Neural crest cell (in vitro differentiated cells): Measurements from ENCODE around the gene FBXO46. TPM values are rescaled to one million over a fixed set of nuclear protein-coding genes. Genes with fewer than 3 reads are reported as not detected.
"Not testable (repeated sequence)": the region's sequence is repeated elsewhere in the genome, so short reads cannot be mapped to it uniquely, and the experiment has no call there.

Source experiments
- DNase-seq: peaks from one replicate; pipeline ENCODE4 v3.0.0; 2021; ENCODE audit warnings: low read depth, mixed read lengths, low spot score
- H3K27ac Mint-ChIP-seq: one replicate; pipeline ENCODE4 v1.8.0; 2021; ENCODE audit warnings: mild to moderate bottlenecking, mixed read lengths; ENCODE audit not compliant: unreplicated experiment
- H3K27me3 Mint-ChIP-seq: 2 replicates; pipeline ENCODE4 v1.8.0; 2021; ENCODE audit warnings: low read depth, mild to moderate bottlenecking, mixed read lengths
- H3K36me3 Mint-ChIP-seq: 2 replicates; pipeline ENCODE4 v1.8.0; 2021; ENCODE audit warnings: low read depth, mild to moderate bottlenecking, mixed read lengths
- H3K4me1 Mint-ChIP-seq: 2 replicates; pipeline ENCODE4 v1.8.0; 2021; ENCODE audit warnings: mixed read lengths
- H3K4me3 Mint-ChIP-seq: one replicate; pipeline ENCODE4 v1.8.0; 2021; ENCODE audit warnings: mild to moderate bottlenecking, mixed read lengths
- H3K9me3 Mint-ChIP-seq: 2 replicates; pipeline ENCODE4 v1.8.0; 2021; ENCODE audit warnings: mixed read lengths
- total RNA-seq: library from RNA; stranded (reverse); gene quantifications from 2 replicates; pipeline ENCODE4 v1.2.1, GENCODE V29; 2021
- TF ChIP-seq, protein P1 (sequence below): fragments of 200-600 bp; sonication (generic); conservative IDR thresholded peaks from 2 replicates; pipeline ENCODE4 v1.5.0; 2021; ENCODE audit warnings: antibody characterized with exemption, mild to moderate bottlenecking

Gene FBXO46
- total RNA-seq, 1 donor from 2014 or later: 27.2 TPM

GRCh38 chr19:45758921-45759320 is 28.2 kb upstream of the FBXO46 start:
- no peak overlapping the region for H3K4me3 Mint-ChIP-seq
- no peaks in the 10 kb centered on the region for H3K4me1 Mint-ChIP-seq
- TF ChIP-seq, protein P1, sequence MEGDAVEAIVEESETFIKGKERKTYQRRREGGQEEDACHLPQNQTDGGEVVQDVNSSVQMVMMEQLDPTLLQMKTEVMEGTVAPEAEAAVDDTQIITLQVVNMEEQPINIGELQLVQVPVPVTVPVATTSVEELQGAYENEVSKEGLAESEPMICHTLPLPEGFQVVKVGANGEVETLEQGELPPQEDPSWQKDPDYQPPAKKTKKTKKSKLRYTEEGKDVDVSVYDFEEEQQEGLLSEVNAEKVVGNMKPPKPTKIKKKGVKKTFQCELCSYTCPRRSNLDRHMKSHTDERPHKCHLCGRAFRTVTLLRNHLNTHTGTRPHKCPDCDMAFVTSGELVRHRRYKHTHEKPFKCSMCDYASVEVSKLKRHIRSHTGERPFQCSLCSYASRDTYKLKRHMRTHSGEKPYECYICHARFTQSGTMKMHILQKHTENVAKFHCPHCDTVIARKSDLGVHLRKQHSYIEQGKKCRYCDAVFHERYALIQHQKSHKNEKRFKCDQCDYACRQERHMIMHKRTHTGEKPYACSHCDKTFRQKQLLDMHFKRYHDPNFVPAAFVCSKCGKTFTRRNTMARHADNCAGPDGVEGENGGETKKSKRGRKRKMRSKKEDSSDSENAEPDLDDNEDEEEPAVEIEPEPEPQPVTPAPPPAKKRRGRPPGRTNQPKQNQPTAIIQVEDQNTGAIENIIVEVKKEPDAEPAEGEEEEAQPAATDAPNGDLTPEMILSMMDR: no peak
- DNase-seq: no peak
- no peaks in the 10 kb centered on the region for H3K9me3 Mint-ChIP-seq
- H3K27me3 Mint-ChIP-seq: no peaks in the 10 kb centered on the region
- H3K27ac Mint-ChIP-seq: no peak overlapping the region
- H3K36me3 Mint-ChIP-seq: no peaks in the 10 kb centered on the region

DNA sequence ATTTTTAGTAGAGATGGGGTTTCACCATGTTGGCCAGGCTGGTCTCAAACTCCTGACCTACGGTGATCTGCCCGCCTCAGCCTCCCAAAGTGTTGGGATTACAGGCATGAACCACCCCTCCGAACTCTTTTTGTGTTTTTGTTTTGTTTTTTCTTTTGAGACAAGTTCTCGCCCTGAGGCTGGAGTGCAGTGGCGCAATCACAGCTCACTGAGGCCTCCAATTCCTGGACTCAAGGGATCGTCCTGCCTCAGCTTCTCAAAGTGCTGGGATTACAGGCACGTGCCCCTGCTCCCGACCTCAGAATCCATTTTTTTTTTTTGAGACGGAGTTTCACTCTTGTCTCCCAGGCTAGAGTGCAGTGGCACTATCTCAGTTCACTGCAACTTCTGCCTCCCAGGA is 27.0 kb upstream of the FBXO46 start:
- TF ChIP-seq, protein P1: no peak
- peaks cover 5% of the 10 kb centered on the region for H3K4me1 Mint-ChIP-seq
- H3K4me3 Mint-ChIP-seq: no peak overlapping the region
- H3K27ac Mint-ChIP-seq: no peak overlapping the region
- no peaks in the 10 kb centered on the region for H3K9me3 Mint-ChIP-seq
- DNase-seq: no peak
- H3K27me3 Mint-ChIP-seq: no peaks in the 10 kb centered on the region
- H3K36me3 Mint-ChIP-seq: no peaks in the 10 kb centered on the region

- no peaks in the 10 kb centered on the region for H3K9me3 Mint-ChIP-seq
- H3K36me3 Mint-ChIP-seq: no peaks in the 10 kb centered on the region
- no peak overlapping the region for H3K4me3 Mint-ChIP-seq
- H3K27ac Mint-ChIP-seq: peak overlapping the region; percentile 72
- no peaks in the 10 kb centered on the region for H3K27me3 Mint-ChIP-seq
- H3K4me1 Mint-ChIP-seq: peaks cover 5% of the 10 kb centered on the region
- DNase-seq: no peak
- TF ChIP-seq, protein P1: no peak
Observed at GRCh38 chr19:45754323-45754722, 23.6 kb upstream of the FBXO46 start.

GRCh38 chr19:45753548-45753947 is 22.9 kb upstream of the FBXO46 start:
- Mint-ChIP-seq H3K4me1 (peaks cover 5% of the 10 kb centered on the region), H3K9me3 (no peaks in the 10 kb centered on the region), H3K4me3 (no peak overlapping the region), H3K27me3 (no peaks in the 10 kb centered on the region), H3K27ac (no peak overlapping the region), H3K36me3 (no peaks in the 10 kb centered on the region)
- TF ChIP-seq, protein P1: no peak
- no peak for DNase-seq

GRCh38 chr19:45752639-45753038 is 21.9 kb upstream of the FBXO46 start:
- Mint-ChIP-seq H3K4me1 (peaks cover 5% of the 10 kb centered on the region), H3K27me3 (no peaks in the 10 kb centered on the region), H3K27ac (no peak overlapping the region), H3K36me3 (no peaks in the 10 kb centered on the region), H3K4me3 (no peak overlapping the region), H3K9me3 (no peaks in the 10 kb centered on the region)
- no peak for DNase-seq
- TF ChIP-seq, protein P1: no peak

DNA sequence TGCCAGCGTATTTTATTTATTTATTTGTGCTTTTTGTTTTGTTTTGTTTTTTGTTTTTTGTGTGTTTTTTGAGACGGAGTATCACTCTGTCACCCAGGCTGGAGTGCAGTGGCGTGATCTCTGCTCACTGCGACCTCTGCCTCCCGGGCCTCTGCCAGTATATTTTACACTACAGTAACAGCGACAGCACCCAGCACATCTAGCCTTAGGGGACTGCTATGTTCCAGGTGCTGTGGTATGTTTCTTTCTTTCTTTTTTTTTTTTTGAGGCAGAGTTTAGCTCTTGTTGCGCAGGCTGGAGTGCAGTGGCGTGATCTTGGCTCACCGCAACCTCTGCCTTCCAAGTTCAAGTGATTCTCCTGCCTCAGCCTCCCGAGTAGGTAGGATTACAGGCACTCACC is 20.8 kb upstream of the FBXO46 start:
- not testable (repeated sequence) for H3K27me3 Mint-ChIP-seq, H3K27ac Mint-ChIP-seq, DNase-seq, H3K4me3 Mint-ChIP-seq, H3K9me3 Mint-ChIP-seq, H3K4me1 Mint-ChIP-seq, H3K36me3 Mint-ChIP-seq
